Neural cell (in vitro differentiated cells): ENCODE results near the gene PTPRQ. TPM values are rescaled to one million over a fixed set of nuclear protein-coding genes. Genes with fewer than 3 reads are reported as not detected.
"Not testable (repeated sequence)": the region's sequence is repeated elsewhere in the genome, so short reads cannot be mapped to it uniquely, and the experiment has no call there.

Source experiments
- H2AFZ ChIP-seq: fragments of 200-600, 300-800 bp; sonication (generic), shearing (Covaris generic); 2 replicates; pipeline ENCODE4 v1.6.0; 2014; ENCODE audit warnings: low read depth, mild to moderate bottlenecking, antibody characterized with exemption, low read length, moderate library complexity
- H3F3A ChIP-seq: fragments of 200-600 bp; shearing (Covaris generic); 2 replicates; pipeline ENCODE4 v1.6.1; 2016; ENCODE audit warnings: mild to moderate bottlenecking, moderate library complexity, mixed read lengths, antibody characterized with exemption, low read length; ENCODE audit not compliant: insufficient read depth, poor library complexity, severe bottlenecking
- H3K27ac ChIP-seq: fragments of 200-600, 300-800 bp; sonication (generic), shearing (Covaris generic); 2 replicates; pipeline ENCODE4 v1.5.1; 2014; ENCODE audit warnings: mild to moderate bottlenecking, low read length, moderate library complexity
- H3K27me3 ChIP-seq: fragments of 300-800, 200-600 bp; sonication (generic), shearing (Covaris generic); 2 replicates; pipeline ENCODE4 v1.6.0; 2014; ENCODE audit warnings: mild to moderate bottlenecking, low read depth, low read length, moderate library complexity; ENCODE audit not compliant: insufficient read depth
- H3K36me3 ChIP-seq: fragments of 300-800, 200-600 bp; sonication (generic), shearing (Covaris generic); 2 replicates; pipeline ENCODE4 v1.5.1; 2014; ENCODE audit warnings: mild to moderate bottlenecking, antibody characterized with exemption, low read length, moderate library complexity; ENCODE audit not compliant: insufficient read depth
- H3K4me2 ChIP-seq: fragments of 300-800, 200-600 bp; sonication (generic), shearing (Covaris generic); 2 replicates; pipeline ENCODE4 v1.6.0; 2014; ENCODE audit warnings: mild to moderate bottlenecking, low read length
- H3K4me3 ChIP-seq: fragments of 300-800, 200-600 bp; sonication (generic), shearing (Covaris generic); 2 replicates; pipeline ENCODE4 v1.5.1; 2014; ENCODE audit warnings: mild to moderate bottlenecking, low read length, moderate library complexity
- H3K79me2 ChIP-seq: fragments of 200-600 bp; shearing (Covaris generic); replicated peaks from 2 replicates; pipeline ENCODE4 v1.6.0; 2014; ENCODE audit warnings: mild to moderate bottlenecking, low read length, moderate library complexity; ENCODE audit not compliant: insufficient read depth
- H3K9ac ChIP-seq: fragments of 300-800, 200-600 bp; sonication (generic), shearing (Covaris generic); 2 replicates; pipeline ENCODE4 v1.6.1; 2016; ENCODE audit warnings: mild to moderate bottlenecking, low read length, mixed read lengths
- H3K9me2 ChIP-seq: fragments of 200-600 bp; shearing (Covaris generic); 2 replicates; pipeline ENCODE4 v1.6.1; 2016; ENCODE audit warnings: mild to moderate bottlenecking, low read length, mixed read lengths; ENCODE audit not compliant: insufficient read depth
- H3K9me3 ChIP-seq: fragments of 200-600, 300-800 bp; sonication (generic), shearing (Covaris generic); 2 replicates; pipeline ENCODE4 v1.6.1; 2016; ENCODE audit warnings: mild to moderate bottlenecking, mixed run types, low read length, moderate library complexity, mixed read lengths
- H4K20me1 ChIP-seq: fragments of 200-600 bp; shearing (Covaris generic); 2 replicates; pipeline ENCODE4 v1.6.1; 2016; ENCODE audit warnings: mild to moderate bottlenecking, mixed run types; ENCODE audit not compliant: insufficient read depth
- EP300 ChIP-seq: fragments of 450-650 bp; conservative IDR thresholded peaks from 2 replicates; pipeline ENCODE4 v1.6.1; 2014; ENCODE audit warnings: antibody characterized with exemption, mild to moderate bottlenecking, moderate library complexity; ENCODE audit not compliant: poor library complexity, severe bottlenecking
- EZH2 ChIP-seq: fragments of 200-600, 300-800 bp; shearing (Covaris generic), sonication (generic); IDR thresholded peaks from 2 replicates; pipeline ENCODE4 v1.6.1; 2014; ENCODE audit warnings: antibody characterized with exemption, low read length, borderline replicate concordance, mild to moderate bottlenecking; ENCODE audit not compliant: insufficient read depth, poor library complexity, severe bottlenecking
- MXI1 ChIP-seq: fragments of 450-650 bp; conservative IDR thresholded peaks from 2 replicates; pipeline ENCODE4 v1.6.1; 2014; ENCODE audit warnings: antibody characterized with exemption, mild to moderate bottlenecking; ENCODE audit not compliant: poor library complexity, severe bottlenecking
- POLR2AphosphoS5 ChIP-seq: IDR thresholded peaks from 2 replicates; pipeline ENCODE4 v1.6.1; 2012
- RAD21 ChIP-seq: fragments of 450-650 bp; conservative IDR thresholded peaks from 2 replicates; pipeline ENCODE4 v1.6.1; 2014; ENCODE audit warnings: antibody characterized with exemption, mild to moderate bottlenecking, moderate library complexity
- SMC3 ChIP-seq: fragments of 450-650 bp; conservative IDR thresholded peaks from 2 replicates; pipeline ENCODE4 v1.6.1; 2014; ENCODE audit warnings: antibody characterized with exemption, mild to moderate bottlenecking, moderate library complexity; ENCODE audit not compliant: poor library complexity
- TAF1 ChIP-seq: IDR thresholded peaks from 2 replicates; pipeline ENCODE4 v1.6.1; 2012; ENCODE audit warnings: low read depth
- polyA plus RNA-seq: library from polyadenylated mRNA; depleted of rRNA; stranded (reverse); fragments of >200 nt; gene quantifications from 2 replicates; pipeline ENCODE4 v1.2.3, GENCODE V29; 2014
- TF ChIP-seq, protein P1 (sequence below): IDR thresholded peaks from 2 replicates; pipeline ENCODE4 v1.6.1; 2012; ENCODE audit warnings: borderline replicate concordance
- TF ChIP-seq, protein P2 (sequence below): fragments of 450-650 bp; IDR thresholded peaks from 2 replicates; pipeline ENCODE4 v1.5.1; 2014; ENCODE audit warnings: antibody characterized with exemption, mild to moderate bottlenecking, moderate library complexity; ENCODE audit not compliant: poor library complexity, severe bottlenecking

PTPRQ gene
- polyA plus RNA-seq, 1 donor from 2014 or later = not detected

DNA sequence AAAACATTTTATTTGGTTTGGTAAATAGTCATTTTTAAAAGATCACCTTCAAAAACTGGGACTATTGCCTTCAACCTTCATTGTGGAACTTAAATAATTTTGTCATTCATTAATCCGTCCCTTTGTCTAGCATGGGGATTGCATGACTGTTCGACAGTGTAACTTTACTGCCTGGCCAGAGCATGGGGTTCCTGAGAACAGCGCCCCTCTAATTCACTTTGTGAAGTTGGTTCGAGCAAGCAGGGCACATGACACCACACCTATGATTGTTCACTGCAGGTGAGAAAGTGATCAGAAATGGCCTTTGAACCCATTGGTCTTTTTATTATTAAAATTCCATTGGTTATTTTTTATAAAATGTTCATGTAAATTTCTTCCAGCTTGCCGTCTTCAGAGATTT is 226.2 kb downstream of the PTPRQ start:
- Histone ChIP-seq H3K27ac (no peak overlapping the region), H3K36me3 (no peaks in the 10 kb centered on the region), H2AFZ (no peak overlapping the region), H3K9me3 (no peaks in the 10 kb centered on the region), H4K20me1 (no peaks in the 10 kb centered on the region), H3K27me3 (no peaks in the 10 kb centered on the region), H3K9me2 (no peaks in the 10 kb centered on the region), H3K4me3 (no peak overlapping the region), H3K4me2 (no peak overlapping the region), H3K9ac (no peak overlapping the region), H3K79me2 (no peaks in the 10 kb centered on the region), H3F3A (no peaks in the 10 kb centered on the region)
- TF ChIP-seq POLR2AphosphoS5 (no peak), RAD21 (no peak), MXI1 (no peak), SMC3 (no peak), EZH2 (no peak), TAF1 (no peak), EP300 (no peak)
- TF ChIP-seq, protein P1, sequence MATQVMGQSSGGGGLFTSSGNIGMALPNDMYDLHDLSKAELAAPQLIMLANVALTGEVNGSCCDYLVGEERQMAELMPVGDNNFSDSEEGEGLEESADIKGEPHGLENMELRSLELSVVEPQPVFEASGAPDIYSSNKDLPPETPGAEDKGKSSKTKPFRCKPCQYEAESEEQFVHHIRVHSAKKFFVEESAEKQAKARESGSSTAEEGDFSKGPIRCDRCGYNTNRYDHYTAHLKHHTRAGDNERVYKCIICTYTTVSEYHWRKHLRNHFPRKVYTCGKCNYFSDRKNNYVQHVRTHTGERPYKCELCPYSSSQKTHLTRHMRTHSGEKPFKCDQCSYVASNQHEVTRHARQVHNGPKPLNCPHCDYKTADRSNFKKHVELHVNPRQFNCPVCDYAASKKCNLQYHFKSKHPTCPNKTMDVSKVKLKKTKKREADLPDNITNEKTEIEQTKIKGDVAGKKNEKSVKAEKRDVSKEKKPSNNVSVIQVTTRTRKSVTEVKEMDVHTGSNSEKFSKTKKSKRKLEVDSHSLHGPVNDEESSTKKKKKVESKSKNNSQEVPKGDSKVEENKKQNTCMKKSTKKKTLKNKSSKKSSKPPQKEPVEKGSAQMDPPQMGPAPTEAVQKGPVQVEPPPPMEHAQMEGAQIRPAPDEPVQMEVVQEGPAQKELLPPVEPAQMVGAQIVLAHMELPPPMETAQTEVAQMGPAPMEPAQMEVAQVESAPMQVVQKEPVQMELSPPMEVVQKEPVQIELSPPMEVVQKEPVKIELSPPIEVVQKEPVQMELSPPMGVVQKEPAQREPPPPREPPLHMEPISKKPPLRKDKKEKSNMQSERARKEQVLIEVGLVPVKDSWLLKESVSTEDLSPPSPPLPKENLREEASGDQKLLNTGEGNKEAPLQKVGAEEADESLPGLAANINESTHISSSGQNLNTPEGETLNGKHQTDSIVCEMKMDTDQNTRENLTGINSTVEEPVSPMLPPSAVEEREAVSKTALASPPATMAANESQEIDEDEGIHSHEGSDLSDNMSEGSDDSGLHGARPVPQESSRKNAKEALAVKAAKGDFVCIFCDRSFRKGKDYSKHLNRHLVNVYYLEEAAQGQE = no peak
- TF ChIP-seq, protein P2, sequence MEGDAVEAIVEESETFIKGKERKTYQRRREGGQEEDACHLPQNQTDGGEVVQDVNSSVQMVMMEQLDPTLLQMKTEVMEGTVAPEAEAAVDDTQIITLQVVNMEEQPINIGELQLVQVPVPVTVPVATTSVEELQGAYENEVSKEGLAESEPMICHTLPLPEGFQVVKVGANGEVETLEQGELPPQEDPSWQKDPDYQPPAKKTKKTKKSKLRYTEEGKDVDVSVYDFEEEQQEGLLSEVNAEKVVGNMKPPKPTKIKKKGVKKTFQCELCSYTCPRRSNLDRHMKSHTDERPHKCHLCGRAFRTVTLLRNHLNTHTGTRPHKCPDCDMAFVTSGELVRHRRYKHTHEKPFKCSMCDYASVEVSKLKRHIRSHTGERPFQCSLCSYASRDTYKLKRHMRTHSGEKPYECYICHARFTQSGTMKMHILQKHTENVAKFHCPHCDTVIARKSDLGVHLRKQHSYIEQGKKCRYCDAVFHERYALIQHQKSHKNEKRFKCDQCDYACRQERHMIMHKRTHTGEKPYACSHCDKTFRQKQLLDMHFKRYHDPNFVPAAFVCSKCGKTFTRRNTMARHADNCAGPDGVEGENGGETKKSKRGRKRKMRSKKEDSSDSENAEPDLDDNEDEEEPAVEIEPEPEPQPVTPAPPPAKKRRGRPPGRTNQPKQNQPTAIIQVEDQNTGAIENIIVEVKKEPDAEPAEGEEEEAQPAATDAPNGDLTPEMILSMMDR = no peak

DNA sequence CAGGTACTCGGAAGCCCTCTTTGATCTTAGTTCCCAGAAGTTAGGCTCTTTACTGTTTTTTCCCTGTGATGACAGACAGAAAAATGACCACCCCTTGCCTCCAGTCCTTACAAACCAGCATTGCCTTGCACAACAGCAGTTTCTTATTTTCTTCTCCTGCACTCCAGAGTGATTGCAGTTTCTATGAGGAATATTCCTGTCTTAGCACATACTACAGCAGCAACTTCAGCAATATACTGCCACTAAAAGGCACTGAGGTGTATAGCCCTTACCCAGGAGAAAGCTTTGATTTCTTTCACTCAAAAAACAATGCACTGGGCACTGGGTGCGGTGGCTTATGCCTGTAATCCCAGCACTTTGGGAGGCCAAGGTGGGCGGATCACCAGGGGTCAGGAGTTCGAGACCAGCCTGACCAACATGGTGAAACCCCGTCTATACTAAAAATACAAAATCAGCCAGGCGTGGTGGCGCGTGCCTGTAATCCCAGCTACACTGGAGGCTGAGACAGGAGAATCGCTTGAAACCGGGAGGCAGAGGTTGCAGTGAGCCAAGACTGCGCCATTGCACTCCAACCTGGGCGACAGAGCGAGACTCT is 232.1 kb downstream of the PTPRQ start:
- H3K27me3 ChIP-seq, H3K9me3 ChIP-seq, H3K79me2 ChIP-seq, H3K27ac ChIP-seq, H3K4me2 ChIP-seq, H4K20me1 ChIP-seq, H2AFZ ChIP-seq, H3K9ac ChIP-seq, H3K36me3 ChIP-seq, H3F3A ChIP-seq, H3K4me3 ChIP-seq, H3K9me2 ChIP-seq: not testable (repeated sequence)
- TF ChIP-seq, protein P2 = peak; percentile 37
- peak; percentile 37 for TF ChIP-seq RAD21
